22Rv1 (cell line): ENCODE data around the gene SEC61A1.

Experiments
- CTCF ChIP-seq: fragments of 450-650 bp; IDR thresholded peaks from 2 replicates; pipeline ENCODE4 v1.5.1; 2017; ENCODE audit warnings: mild to moderate bottlenecking
- ZFX ChIP-seq: fragments of 450-650 bp; IDR thresholded peaks from 2 replicates; pipeline ENCODE4 v1.6.1; 2017; ENCODE audit warnings: antibody characterized with exemption, borderline replicate concordance

GRCh38 chr3:128100161-128100560 is 47.9 kb downstream of the SEC61A1 start:
- no peak for TF ChIP-seq CTCF
- TF ChIP-seq ZFX: no peak
